Memory B cell (primary cell): ENCODE results near the gene SLC39A7.
"Not testable (repeated sequence)": the region's sequence is repeated elsewhere in the genome, so short reads cannot be mapped to it uniquely, and the experiment has no call there.

Experiments
- ATAC-seq: fragments of 150-1000 bp; cut with Tn5 transposase; 2 replicates; pipeline ENCODE4 v1.10.0; 2021; ENCODE audit warnings: low read depth, mild to moderate bottlenecking, moderate library complexity
- DNase-seq, 2 donors: peaks; one replicate each; pipeline ENCODE4 v3.0.0; 2022; ENCODE audit warnings: low spot score in 2 of 2
- H3K27ac Mint-ChIP-seq: one replicate; pipeline ENCODE4 v1.8.0; 2022; ENCODE audit warnings: mild to moderate bottlenecking, moderate library complexity, mixed read lengths
- H3K27me3 Mint-ChIP-seq: one replicate; pipeline ENCODE4 v1.8.0; 2022; ENCODE audit warnings: mixed read lengths
- H3K36me3 Mint-ChIP-seq: one replicate; pipeline ENCODE4 v1.8.0; 2022; ENCODE audit warnings: mild to moderate bottlenecking, mixed read lengths
- H3K4me1 Mint-ChIP-seq: one replicate; pipeline ENCODE4 v1.8.0; 2022; ENCODE audit warnings: mixed read lengths
- H3K4me3 Mint-ChIP-seq: one replicate; pipeline ENCODE4 v1.8.0; 2022; ENCODE audit warnings: mild to moderate bottlenecking, moderate library complexity, mixed read lengths
- H3K9me3 Mint-ChIP-seq: one replicate; pipeline ENCODE4 v1.8.0; 2022; ENCODE audit warnings: mixed read lengths

SLC39A7 gene

GRCh38 chr6:33211666-33212422, 11.2 kb downstream of the SLC39A7 start:
- no peak for DNase-seq
- peaks cover 21% of the 10 kb centered on the region for H3K36me3 Mint-ChIP-seq
- H3K4me1 Mint-ChIP-seq: peaks cover 28% of the 10 kb centered on the region
- no peak for ATAC-seq
- no peaks in the 10 kb centered on the region for H3K9me3 Mint-ChIP-seq
- peaks cover 21% of the 10 kb centered on the region for H3K27me3 Mint-ChIP-seq
- no peak overlapping the region for H3K27ac Mint-ChIP-seq
- H3K4me3 Mint-ChIP-seq: no peak overlapping the region

DNA sequence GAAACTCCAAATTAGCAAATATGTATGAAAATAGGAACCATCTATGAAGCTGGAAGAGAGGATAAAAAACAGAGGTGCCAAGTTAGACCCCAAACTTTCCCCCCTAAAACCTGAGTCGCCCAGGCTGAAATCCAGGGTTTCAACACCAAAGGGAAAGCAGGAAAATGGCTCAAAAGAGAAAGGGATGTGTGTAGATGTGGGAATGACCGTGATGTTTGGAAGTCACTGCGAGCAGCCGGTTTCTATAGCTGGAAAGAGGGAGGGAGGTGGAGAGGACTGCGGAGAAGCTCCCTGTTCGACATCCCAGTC, 12.1 kb downstream of the SLC39A7 start:
- H3K4me3 Mint-ChIP-seq: peak overlapping the region; percentile 19
- DNase-seq (no peak), ATAC-seq (no peak)
- H3K4me1 Mint-ChIP-seq: peaks cover 25% of the 10 kb centered on the region
- peaks cover 21% of the 10 kb centered on the region for H3K36me3 Mint-ChIP-seq
- no peak overlapping the region for H3K27ac Mint-ChIP-seq
- peaks cover 23% of the 10 kb centered on the region for H3K27me3 Mint-ChIP-seq
- H3K9me3 Mint-ChIP-seq: no peaks in the 10 kb centered on the region

DNA sequence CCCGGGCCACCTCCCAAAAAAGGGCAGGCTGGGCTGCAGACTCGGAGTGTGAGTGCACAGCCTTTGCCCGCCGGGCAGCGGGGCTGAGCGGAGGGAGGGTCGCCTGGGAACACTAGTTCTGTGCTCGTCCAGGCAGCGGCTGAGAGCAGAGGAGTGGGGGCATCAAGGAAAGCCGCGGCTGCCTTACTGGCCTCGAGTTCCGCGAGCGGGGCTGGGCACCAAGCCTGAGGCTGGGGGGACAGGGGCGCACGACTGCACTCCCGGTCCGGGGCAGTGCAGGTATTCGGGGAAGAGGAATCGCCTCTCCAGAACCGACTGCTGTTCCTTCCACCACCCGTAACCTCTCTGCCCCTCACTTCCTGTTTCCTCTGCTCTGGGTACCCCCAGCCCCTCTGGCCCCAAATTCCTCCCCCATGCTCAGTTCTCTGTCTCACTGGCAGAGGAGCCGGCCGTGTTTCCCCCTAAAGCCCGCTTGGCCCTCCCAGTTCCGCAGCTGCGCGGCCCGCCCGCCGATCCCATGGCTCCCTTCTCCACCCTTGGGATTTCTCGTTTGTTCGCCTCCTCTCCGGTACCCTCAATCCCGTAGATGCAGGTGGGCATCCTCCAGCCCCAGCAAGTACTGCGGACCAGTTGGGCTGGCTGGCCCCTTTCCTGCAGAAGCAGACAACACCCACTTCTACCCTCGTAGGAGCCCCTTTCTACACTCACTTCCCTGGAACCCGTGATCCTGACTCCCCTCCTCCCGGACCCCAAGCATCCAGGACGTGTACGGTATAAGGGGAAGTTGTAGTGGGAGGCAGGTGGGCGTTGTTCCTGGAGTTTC, 12.7 kb downstream of the SLC39A7 start:
- ATAC-seq: peak; percentile 37
- Mint-ChIP-seq H3K4me1 (peaks cover 28% of the 10 kb centered on the region), H3K27me3 (peaks cover 28% of the 10 kb centered on the region), H3K4me3 (peak overlapping the region; percentile 48), H3K27ac (no peak overlapping the region), H3K9me3 (no peaks in the 10 kb centered on the region), H3K36me3 (peaks cover 21% of the 10 kb centered on the region)
- no peak for DNase-seq

DNA sequence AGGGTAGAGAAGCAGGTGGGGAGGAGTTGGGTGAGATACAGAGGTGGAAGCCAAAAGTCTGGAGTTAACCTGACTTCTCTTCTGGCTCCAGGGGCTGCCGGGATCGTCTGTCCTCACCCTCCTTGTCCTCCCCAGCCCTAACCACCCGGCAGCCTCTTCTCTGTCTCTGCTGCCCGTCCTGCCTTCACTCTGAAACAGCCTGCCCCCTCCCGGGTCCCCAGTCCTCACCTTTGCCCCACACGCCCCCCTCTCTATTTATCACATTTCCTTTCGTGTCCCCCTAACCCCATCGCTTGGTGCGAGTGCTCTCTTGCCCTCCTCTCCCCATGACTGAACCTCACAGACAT, 13.3 kb downstream of the SLC39A7 start:
- Mint-ChIP-seq H3K36me3 (peaks cover 21% of the 10 kb centered on the region), H3K9me3 (no peaks in the 10 kb centered on the region), H3K27ac (no peak overlapping the region), H3K4me3 (peak overlapping the region; percentile 48), H3K27me3 (peaks cover 32% of the 10 kb centered on the region), H3K4me1 (peaks cover 24% of the 10 kb centered on the region)
- ATAC-seq (no peak), DNase-seq (no peak)

- Mint-ChIP-seq H3K4me3 (no peak overlapping the region), H3K9me3 (no peaks in the 10 kb centered on the region), H3K36me3 (peaks cover 14% of the 10 kb centered on the region), H3K4me1 (peaks cover 20% of the 10 kb centered on the region), H3K27ac (no peak overlapping the region), H3K27me3 (peaks cover 34% of the 10 kb centered on the region)
- ATAC-seq: no peak
- no peak for DNase-seq
Observed at GRCh38 chr6:33215271-33216116, 14.8 kb downstream of the SLC39A7 start.

DNA sequence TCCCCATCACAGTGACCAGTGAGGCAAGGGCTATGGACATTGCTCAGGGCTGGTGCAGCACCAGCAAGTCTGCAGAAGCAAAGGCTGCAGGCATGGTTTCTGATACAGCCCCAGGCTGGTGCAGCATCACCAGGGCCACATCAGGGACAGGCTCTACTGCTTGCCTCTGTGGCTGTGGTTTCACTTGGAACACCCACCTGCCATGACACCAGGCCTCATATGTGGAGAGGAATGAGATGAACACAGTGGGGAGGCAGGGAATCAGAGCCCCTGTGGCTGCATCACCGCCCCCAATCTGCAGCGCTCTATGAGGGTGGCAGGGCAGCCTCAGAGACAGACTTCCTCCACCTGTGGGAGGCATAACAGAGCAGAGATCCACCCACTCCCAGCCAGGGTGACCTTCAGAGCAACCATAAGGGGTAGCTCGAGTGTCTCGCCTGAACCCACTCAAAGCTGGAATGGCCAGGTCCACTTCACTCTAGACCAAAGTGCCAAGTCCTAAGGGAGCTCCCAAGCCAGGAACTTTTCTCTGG, 15.5 kb downstream of the SLC39A7 start:
- Mint-ChIP-seq H3K4me1 (peaks cover 20% of the 10 kb centered on the region), H3K27me3 (peaks cover 34% of the 10 kb centered on the region), H3K36me3 (peaks cover 13% of the 10 kb centered on the region), H3K4me3 (no peak overlapping the region), H3K9me3 (no peaks in the 10 kb centered on the region), H3K27ac (no peak overlapping the region)
- ATAC-seq (no peak), DNase-seq (no peak)

DNA sequence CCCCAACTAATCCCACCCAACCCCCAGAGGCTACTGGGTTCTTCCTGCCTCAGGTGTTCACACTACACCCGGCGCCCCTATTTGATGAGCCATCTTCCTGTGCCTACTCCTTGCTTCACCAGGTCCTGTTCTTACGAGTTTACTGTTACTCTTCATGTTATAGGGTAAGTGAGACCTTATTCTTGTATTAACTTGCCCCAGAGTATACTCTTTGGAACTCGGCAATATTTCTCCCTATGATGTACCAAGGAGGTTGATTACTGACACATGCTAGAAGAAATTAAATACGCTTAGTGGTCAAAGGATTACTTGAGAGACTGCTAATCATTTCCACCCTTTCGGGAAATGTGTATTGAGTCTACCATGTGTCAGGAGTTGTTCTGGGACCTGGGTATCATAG, 16.6 kb downstream of the SLC39A7 start:
- Mint-ChIP-seq H3K27ac (no peak overlapping the region), H3K36me3 (peaks cover 4% of the 10 kb centered on the region), H3K4me3 (no peak overlapping the region), H3K9me3 (no peaks in the 10 kb centered on the region), H3K4me1 (peaks cover 20% of the 10 kb centered on the region), H3K27me3 (peaks cover 33% of the 10 kb centered on the region)
- ATAC-seq: no peak
- no peak for DNase-seq

GRCh38 chr6:33217681-33218080, 17.0 kb downstream of the SLC39A7 start:
- Mint-ChIP-seq H3K36me3 (peaks cover 3% of the 10 kb centered on the region), H3K4me3 (no peak overlapping the region), H3K9me3 (no peaks in the 10 kb centered on the region), H3K27ac (no peak overlapping the region), H3K4me1 (peaks cover 18% of the 10 kb centered on the region), H3K27me3 (peaks cover 31% of the 10 kb centered on the region)
- no peak for ATAC-seq
- no peak for DNase-seq

GRCh38 chr6:33226503-33227120, 25.9 kb downstream of the SLC39A7 start:
- H3K27ac Mint-ChIP-seq, H3K9me3 Mint-ChIP-seq, ATAC-seq, H3K4me3 Mint-ChIP-seq, H3K4me1 Mint-ChIP-seq, DNase-seq, H3K36me3 Mint-ChIP-seq: not testable (repeated sequence)
- H3K27me3 Mint-ChIP-seq: peaks cover 14% of the 10 kb centered on the region

GRCh38 chr6:33235221-33235634, 34.6 kb downstream of the SLC39A7 start:
- no peaks in the 10 kb centered on the region for H3K4me1 Mint-ChIP-seq
- no peaks in the 10 kb centered on the region for H3K36me3 Mint-ChIP-seq
- ATAC-seq (no peak), DNase-seq (no peak)
- no peak overlapping the region for H3K27ac Mint-ChIP-seq
- peaks cover 30% of the 10 kb centered on the region for H3K27me3 Mint-ChIP-seq
- H3K9me3 Mint-ChIP-seq: no peaks in the 10 kb centered on the region
- no peak overlapping the region for H3K4me3 Mint-ChIP-seq

GRCh38 chr6:33236328-33236727, 35.7 kb downstream of the SLC39A7 start:
- Mint-ChIP-seq H3K27ac (no peak overlapping the region), H3K4me3 (no peak overlapping the region), H3K36me3 (peaks cover 2% of the 10 kb centered on the region), H3K27me3 (peaks cover 29% of the 10 kb centered on the region), H3K4me1 (peaks cover 3% of the 10 kb centered on the region), H3K9me3 (peaks cover 2% of the 10 kb centered on the region)
- ATAC-seq (no peak), DNase-seq (no peak)

- H3K4me1 Mint-ChIP-seq: peaks cover 5% of the 10 kb centered on the region
- H3K27me3 Mint-ChIP-seq: peaks cover 26% of the 10 kb centered on the region
- peaks cover 2% of the 10 kb centered on the region for H3K36me3 Mint-ChIP-seq
- DNase-seq (no peak), ATAC-seq (no peak)
- H3K9me3 Mint-ChIP-seq: peaks cover 2% of the 10 kb centered on the region
- no peak overlapping the region for H3K27ac Mint-ChIP-seq
- no peak overlapping the region for H3K4me3 Mint-ChIP-seq
Observed at GRCh38 chr6:33236852-33237251, 36.2 kb downstream of the SLC39A7 start.

GRCh38 chr6:33237741-33238140, 37.1 kb downstream of the SLC39A7 start:
- Mint-ChIP-seq H3K9me3 (peaks cover 2% of the 10 kb centered on the region), H3K4me3 (no peak overlapping the region), H3K27me3 (peaks cover 27% of the 10 kb centered on the region), H3K4me1 (peaks cover 8% of the 10 kb centered on the region), H3K36me3 (peaks cover 2% of the 10 kb centered on the region), H3K27ac (no peak overlapping the region)
- ATAC-seq (no peak), DNase-seq (no peak)
